SK-N-SH (cell line): ENCODE measurements around the gene SHANK1.

Source experiments
- CTCF ChIP-seq: fragments of 200-600 bp; sonication (generic); IDR thresholded peaks from 2 replicates; pipeline ENCODE4 v1.6.1; 2017; ENCODE audit warnings: antibody characterized with exemption, mild to moderate bottlenecking, moderate library complexity
- FOSL2 ChIP-seq: IDR thresholded peaks from 2 replicates; pipeline ENCODE4 v1.4.0; 2012; ENCODE audit warnings: low read depth, mild to moderate bottlenecking, moderate library complexity, borderline replicate concordance
- USF2 ChIP-seq: fragments of 150-350 bp; IDR thresholded peaks from 2 replicates; pipeline ENCODE4 v1.6.1; 2017; ENCODE audit warnings: antibody characterized with exemption, low read length, low read depth, borderline replicate concordance

GRCh38 chr19:50764409-50764808 lies 44.8 kb upstream of the SHANK1 start:
- no peak for TF ChIP-seq CTCF
- TF ChIP-seq FOSL2, result no peak
- TF ChIP-seq USF2, result no peak
